Sigmoid colon (tissue), 7 donors: ENCODE measurements around the gene RS1. TPM values are rescaled to one million over a fixed set of nuclear protein-coding genes. Genes with fewer than 3 reads are reported as not detected.

Experiments
- DNase-seq: peaks from one replicate; pipeline ENCODE4 v3.0.0-alpha.2; 2019
- H3K27ac ChIP-seq, 4 donors: fragments of 200-600 bp; sonication (generic); one replicate each; pipeline ENCODE4 v1.5.1; 2016 to 2019; ENCODE audit warnings: mild to moderate bottlenecking in 1 of 4
- H3K27me3 ChIP-seq, 3 donors: fragments of 200-600 bp; sonication (generic); one replicate each; pipeline ENCODE4 v1.5.1; 2019; ENCODE audit warnings: mild to moderate bottlenecking in 1 of 3
- H3K36me3 ChIP-seq, 4 donors: fragments of 200-600 bp; sonication (generic); one replicate each; pipeline ENCODE4 v1.5.1; 2016 to 2019
- H3K4me1 ChIP-seq, 4 donors: fragments of 200-600 bp; sonication (generic); one replicate each; pipeline ENCODE4 v1.5.1; 2017 to 2019
- H3K4me3 ChIP-seq, 4 donors: fragments of 200-600 bp; sonication (generic); one replicate each; pipeline ENCODE4 v1.5.1; 2017 to 2019; ENCODE audit warnings: mild to moderate bottlenecking in 2 of 4, moderate library complexity in 1 of 4
- H3K9me3 ChIP-seq, 4 donors: fragments of 200-600 bp in 3 of 4; sonication (generic) in 3 of 4; one replicate each; pipeline versions ENCODE4 v1.5.1 to v1.6.1; 2013 to 2019
- CTCF ChIP-seq, 4 experiments: fragments of 450-650 bp in 3 of 4; fragments of 200-600 bp in 1 of 4; IDR thresholded peaks; one replicate each; pipeline ENCODE4 v1.5.1; 2016 to 2019; ENCODE audit warnings: antibody characterized with exemption in 4 of 4, mild to moderate bottlenecking in 3 of 4, moderate library complexity in 2 of 4
- EP300 ChIP-seq, 4 donors: sonication (generic); formaldehyde crosslinking; IDR thresholded peaks; one replicate each; pipeline ENCODE4 v1.6.1; 2017; ENCODE audit warnings: antibody characterized with exemption in 4 of 4
- POLR2A ChIP-seq, 2 donors: fragments of 450-650 bp; IDR thresholded peaks; one replicate each; pipeline ENCODE4 v1.6.1; 2016; ENCODE audit warnings: antibody characterized with exemption in 2 of 2, mild to moderate bottlenecking in 2 of 2, moderate library complexity in 2 of 2
- POLR2AphosphoS5 ChIP-seq, 4 donors: sonication (generic); formaldehyde crosslinking; IDR thresholded peaks; one replicate each; pipeline ENCODE4 v1.6.1; 2017; ENCODE audit warnings: antibody characterized with exemption in 4 of 4
- WGBS, 2 donors: extraction: QIAGEN DNeasy Blood & Tissue Kit; methylation state at CpG; one replicate each; pipeline ENCODE4 v1.1.7; 2013; 5-methylcytosine and 5-hydroxymethylcytosine counted together
- intact Hi-C: fragments of 100-400 bp; cut with DNase I; formaldehyde crosslinking; loops from one replicate; pipeline ENCODE4 v1.15.1; 2023
- polyA plus RNA-seq, 3 donors: library from polyadenylated mRNA; stranded (reverse); fragments of 200-250 nt; gene quantifications; one replicate each; pipeline ENCODE4 v1.2.3, GENCODE V29; 2013
- total RNA-seq, 4 donors: library from RNA; depleted of rRNA; stranded (reverse); fragments of >200 nt; gene quantifications; one replicate each; pipeline ENCODE4 v1.1.0, GENCODE V29; 2016
- donor health status: healthy with polysubstance abuse.
- donor health status: Bipolar disorder and iron deficiency.
- donor health status: healthy.

Gene RS1
- total and polyA plus RNA-seq, 7 donors, result 0.01 TPM; not detected in 6

- Histone ChIP-seq H3K9me3 (no peaks in the 10 kb centered on the region), H3K36me3 (no peaks in the 10 kb centered on the region), H3K4me3 (no peak overlapping the region), H3K27ac (no peak overlapping the region), H3K27me3 (no peaks in the 10 kb centered on the region), H3K4me1 (no peaks in the 10 kb centered on the region)
- DNase-seq, result no peak
- TF ChIP-seq POLR2AphosphoS5 (IDR thresholded peaks at IDR 0.05) (no peak), CTCF (IDR thresholded peaks at IDR 0.05) (no peak), EP300 (IDR thresholded peaks at IDR 0.05) (no peak)
- intact Hi-C loops, result no loop called here
Observed at GRCh38 chrX:18652636-18653035, 19.3 kb downstream of the RS1 start.

- Histone ChIP-seq H3K27ac (no peak overlapping the region), H3K9me3 (no peaks in the 10 kb centered on the region), H3K4me3 (no peak overlapping the region), H3K36me3 (no peaks in the 10 kb centered on the region), H3K27me3 (no peaks in the 10 kb centered on the region), H3K4me1 (no peaks in the 10 kb centered on the region)
- TF ChIP-seq CTCF (IDR thresholded peaks at IDR 0.05), result no peak
- no peak for TF ChIP-seq EP300 (IDR thresholded peaks at IDR 0.05)
- no peak for TF ChIP-seq POLR2A (IDR thresholded peaks at IDR 0.05)
- TF ChIP-seq POLR2AphosphoS5 (IDR thresholded peaks at IDR 0.05), result no peak
- WGBS, 2 donors, result 90 to 95% methylated on average over 6 of the region's 6 CpGs
- no peak for DNase-seq
- intact Hi-C loops, result no loop called here
Observed at GRCh38 chrX:18650662-18651061, 21.2 kb downstream of the RS1 start.

GRCh38 chrX:18649498-18649951 is 22.4 kb downstream of the RS1 start:
- Histone ChIP-seq H3K4me3 (no peak overlapping the region), H3K4me1 (no peaks in the 10 kb centered on the region), H3K36me3 (no peaks in the 10 kb centered on the region), H3K27me3 (no peaks in the 10 kb centered on the region), H3K27ac (no peak overlapping the region), H3K9me3 (no peaks in the 10 kb centered on the region)
- no peak for DNase-seq
- WGBS, 2 donors, result 33 to 55% methylated on average over 9 of the region's 9 CpGs
- no peak for TF ChIP-seq POLR2A (IDR thresholded peaks at IDR 0.05)
- no peak for TF ChIP-seq CTCF (IDR thresholded peaks at IDR 0.05)
- intact Hi-C loops, result no loop called here

- H3K36me3 ChIP-seq, result no peaks in the 10 kb centered on the region
- no peaks in the 10 kb centered on the region for H3K4me1 ChIP-seq
- 77 to 89% methylated on average over 4 of the region's 4 CpGs for WGBS, 2 donors
- intact Hi-C loops, result no loop called here
- no peak overlapping the region for H3K27ac ChIP-seq
- H3K4me3 ChIP-seq, result no peak overlapping the region
- DNase-seq, result no peak
- TF ChIP-seq CTCF (IDR thresholded peaks at IDR 0.05), result no peak
- no peak for TF ChIP-seq POLR2A (IDR thresholded peaks at IDR 0.05)
- no peak for TF ChIP-seq EP300 (IDR thresholded peaks at IDR 0.05)
- TF ChIP-seq POLR2AphosphoS5 (IDR thresholded peaks at IDR 0.05), result no peak
- H3K27me3 ChIP-seq, result no peaks in the 10 kb centered on the region
- H3K9me3 ChIP-seq, result no peaks in the 10 kb centered on the region
Observed at GRCh38 chrX:18647621-18648020, 24.3 kb downstream of the RS1 start.

- TF ChIP-seq EP300 (IDR thresholded peaks at IDR 0.05), result no peak
- no peak for TF ChIP-seq CTCF (IDR thresholded peaks at IDR 0.05)
- TF ChIP-seq POLR2A (IDR thresholded peaks at IDR 0.05), result no peak
- TF ChIP-seq POLR2AphosphoS5 (IDR thresholded peaks at IDR 0.05), result no peak
- Histone ChIP-seq H3K27me3 (no peaks in the 10 kb centered on the region), H3K9me3 (no peaks in the 10 kb centered on the region), H3K36me3 (no peaks in the 10 kb centered on the region), H3K4me1 (no peaks in the 10 kb centered on the region), H3K27ac (no peak overlapping the region), H3K4me3 (no peak overlapping the region)
- intact Hi-C loops, result no loop called here
- DNase-seq, result no peak
- 74 to 80% methylated on average over 3 of the region's 3 CpGs for WGBS, 2 donors
Observed at GRCh38 chrX:18643853-18644252, 28.1 kb downstream of the RS1 start.
